Psoas muscle (tissue), 8 donors: ENCODE results near the gene SIN3A. TPM values are rescaled to one million over a fixed set of nuclear protein-coding genes. Genes with fewer than 3 reads are reported as not detected.

Source experiments
- ATAC-seq, 4 donors: fragments of 200-7000 bp; cut with Tn5 transposase; one replicate each; pipeline ENCODE4 v1.9.1; 2020; ENCODE audit warnings: moderate library complexity in 3 of 4, mild to moderate bottlenecking in 2 of 4
- DNase-seq, 2 donors: peaks; one replicate each; pipeline ENCODE4 v3.0.0-alpha.2; 2020
- H3K27ac ChIP-seq: fragments of 200-600 bp; one replicate; pipeline ENCODE4 v1.8.0; 2022
- H3K27me3 ChIP-seq, 3 donors: fragments of 200-600 bp in 1 of 3; one replicate each; pipeline versions ENCODE4 v1.6.1 to v1.8.0; 2013 to 2022; ENCODE audit warnings: low read length in 2 of 3, mild to moderate bottlenecking in 2 of 3, moderate library complexity in 1 of 3; ENCODE audit not compliant: insufficient read depth in 3 of 3
- H3K36me3 ChIP-seq, 2 donors: fragments of 200-600 bp in 1 of 2; one replicate each; pipeline versions ENCODE4 v1.6.1 to v1.8.0; 2013 to 2022; ENCODE audit warnings: low read depth in 1 of 2, mild to moderate bottlenecking in 1 of 2, moderate library complexity in 1 of 2; ENCODE audit not compliant: insufficient read depth in 1 of 2
- H3K4me1 ChIP-seq: fragments of 200-600 bp; one replicate; pipeline ENCODE4 v1.8.0; 2022
- H3K4me3 ChIP-seq: fragments of 200-600 bp; one replicate; pipeline ENCODE4 v1.8.0; 2022; ENCODE audit warnings: mild to moderate bottlenecking
- H3K9me3 ChIP-seq: fragments of 200-600 bp; one replicate; pipeline ENCODE4 v1.8.0; 2022
- WGBS, 3 donors: extraction: QIAGEN DNeasy Blood & Tissue Kit; methylation state at CpG; one replicate each; pipeline versions ENCODE4 v1.1.6 to v1.1.7; 2013; 5-methylcytosine and 5-hydroxymethylcytosine counted together
- intact Hi-C, 2 donors: fragments of 100-400 bp; cut with DNase I; formaldehyde crosslinking; loops; one replicate each; pipeline versions ENCODE4 v1.11.0 to v1.14.2; 2022
- polyA plus RNA-seq, 3 donors: library from polyadenylated mRNA; stranded (reverse); fragments of 200-250 nt; gene quantifications; one replicate each; pipeline ENCODE4 v1.2.3, GENCODE V29; 2013
- total RNA-seq, 4 donors: library from RNA; stranded (reverse); fragmentation: NEBNext Ultra II Directional in 2 of 4; extraction: Animal tissue kit (Norgen Biotek cat#: 25700) in 2 of 4; gene quantifications; one replicate each; pipeline versions ENCODE4 v1.2.1 to v1.2.4, GENCODE V29; 2021 to 2023
- TF ChIP-seq, protein P1 (sequence below): fragments of 200-600 bp; IDR thresholded peaks from one replicate; pipeline ENCODE4 v1.8.0; 2022; ENCODE audit warnings: antibody characterized with exemption
- donor health status: healthy with polysubstance abuse.
- donor health status: DM: no; HTN: no; CAD: no; lungs with moderate emphysema.
- donor health status: Bipolar disorder and iron deficiency.
- donor health status: healthy.
- donor health status: DM: yes; HTN: yes; CAD: no.
- donor health status: DM: no; HTN: no; CAD: no.
- donor health status: DM: no; HTN: no; CAD: no.
- donor health status: DM: yes; HTN: yes; CAD: no.

The SIN3A gene
- total and polyA plus RNA-seq, 7 donors = 7.2 to 35.5 (median 21.7) TPM

DNA sequence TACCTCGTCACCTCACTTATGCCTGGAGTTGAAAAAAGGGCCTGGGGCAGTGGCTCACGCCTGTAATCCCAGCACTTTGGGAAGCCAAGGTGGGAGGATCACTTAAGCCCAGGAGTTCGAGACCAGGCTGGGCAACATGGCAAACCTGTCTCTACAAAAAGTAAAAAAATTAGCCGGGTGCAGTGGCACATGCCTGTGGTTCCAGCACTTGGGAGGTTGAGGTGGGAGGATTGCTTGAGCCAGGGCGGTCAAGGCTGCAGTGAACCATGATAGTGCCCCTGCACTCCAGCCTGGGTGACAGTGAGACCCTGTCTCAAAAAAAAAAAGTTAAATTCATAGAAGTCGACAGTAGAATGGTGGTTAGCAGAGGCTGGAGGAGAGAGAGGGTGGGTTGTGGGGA, 109.3 kb downstream of the SIN3A start:
- Histone ChIP-seq H3K4me1 (no peaks in the 10 kb centered on the region), H3K27me3 (no peaks in the 10 kb centered on the region), H3K9me3 (no peaks in the 10 kb centered on the region), H3K27ac (no peak overlapping the region), H3K4me3 (no peak overlapping the region), H3K36me3 (peaks cover 0 to 31% of the 10 kb centered on the region in 2 donors)
- intact Hi-C loops = no loop called here
- TF ChIP-seq, protein P1, sequence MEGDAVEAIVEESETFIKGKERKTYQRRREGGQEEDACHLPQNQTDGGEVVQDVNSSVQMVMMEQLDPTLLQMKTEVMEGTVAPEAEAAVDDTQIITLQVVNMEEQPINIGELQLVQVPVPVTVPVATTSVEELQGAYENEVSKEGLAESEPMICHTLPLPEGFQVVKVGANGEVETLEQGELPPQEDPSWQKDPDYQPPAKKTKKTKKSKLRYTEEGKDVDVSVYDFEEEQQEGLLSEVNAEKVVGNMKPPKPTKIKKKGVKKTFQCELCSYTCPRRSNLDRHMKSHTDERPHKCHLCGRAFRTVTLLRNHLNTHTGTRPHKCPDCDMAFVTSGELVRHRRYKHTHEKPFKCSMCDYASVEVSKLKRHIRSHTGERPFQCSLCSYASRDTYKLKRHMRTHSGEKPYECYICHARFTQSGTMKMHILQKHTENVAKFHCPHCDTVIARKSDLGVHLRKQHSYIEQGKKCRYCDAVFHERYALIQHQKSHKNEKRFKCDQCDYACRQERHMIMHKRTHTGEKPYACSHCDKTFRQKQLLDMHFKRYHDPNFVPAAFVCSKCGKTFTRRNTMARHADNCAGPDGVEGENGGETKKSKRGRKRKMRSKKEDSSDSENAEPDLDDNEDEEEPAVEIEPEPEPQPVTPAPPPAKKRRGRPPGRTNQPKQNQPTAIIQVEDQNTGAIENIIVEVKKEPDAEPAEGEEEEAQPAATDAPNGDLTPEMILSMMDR = no peak
- 85 to 87% (median 86%) methylated on average over 6 of the region's 6 CpGs for WGBS, 3 donors
- ATAC-seq (no peak), DNase-seq (no peak)

DNA sequence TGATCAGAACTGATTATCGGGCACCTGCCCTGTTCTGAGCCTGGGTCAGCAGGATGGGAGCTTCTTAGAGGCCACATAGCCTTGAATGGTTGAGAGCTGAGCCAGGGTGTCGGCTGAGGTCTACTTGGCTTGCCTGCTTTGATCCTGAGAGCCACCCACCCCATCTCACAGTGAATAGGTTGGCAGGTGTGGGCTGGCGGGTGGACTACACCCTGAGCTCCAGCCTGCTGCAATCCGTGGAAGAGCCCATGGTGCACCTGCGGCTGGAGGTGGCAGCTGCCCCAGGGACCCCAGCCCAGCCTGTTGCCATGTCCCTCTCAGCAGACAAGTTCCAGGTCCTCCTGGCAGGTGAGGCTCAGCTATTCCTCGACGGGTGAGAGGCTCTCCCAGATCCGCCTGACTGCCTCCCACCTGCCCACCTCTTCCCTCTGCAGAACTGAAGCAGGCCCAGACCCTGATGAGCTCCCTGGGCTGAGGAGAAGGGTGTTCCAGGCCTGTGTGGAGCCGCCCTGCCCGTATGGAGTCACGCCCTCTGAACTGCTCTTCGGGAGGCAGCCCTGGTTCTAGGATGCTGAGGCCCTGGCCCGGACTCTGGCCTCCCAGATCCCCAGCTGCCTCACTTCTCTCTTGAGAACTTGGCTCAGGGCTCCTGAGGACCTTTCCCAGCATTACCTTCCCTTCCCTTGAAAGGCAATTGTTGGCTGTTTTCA, 111.8 kb downstream of the SIN3A start:
- intact Hi-C loops = no loop called here
- Histone ChIP-seq H3K36me3 (peaks cover 0 to 31% of the 10 kb centered on the region in 2 donors), H3K27ac (no peak overlapping the region), H3K27me3 (no peaks in the 10 kb centered on the region), H3K4me3 (no peak overlapping the region), H3K9me3 (no peaks in the 10 kb centered on the region), H3K4me1 (peaks cover 12% of the 10 kb centered on the region)
- TF ChIP-seq, protein P1 = no peak
- DNase-seq (no peak), ATAC-seq (no peak)
- WGBS, 3 donors = 88 to 94% (median 92%) methylated on average over 13 of the region's 13 CpGs

DNA sequence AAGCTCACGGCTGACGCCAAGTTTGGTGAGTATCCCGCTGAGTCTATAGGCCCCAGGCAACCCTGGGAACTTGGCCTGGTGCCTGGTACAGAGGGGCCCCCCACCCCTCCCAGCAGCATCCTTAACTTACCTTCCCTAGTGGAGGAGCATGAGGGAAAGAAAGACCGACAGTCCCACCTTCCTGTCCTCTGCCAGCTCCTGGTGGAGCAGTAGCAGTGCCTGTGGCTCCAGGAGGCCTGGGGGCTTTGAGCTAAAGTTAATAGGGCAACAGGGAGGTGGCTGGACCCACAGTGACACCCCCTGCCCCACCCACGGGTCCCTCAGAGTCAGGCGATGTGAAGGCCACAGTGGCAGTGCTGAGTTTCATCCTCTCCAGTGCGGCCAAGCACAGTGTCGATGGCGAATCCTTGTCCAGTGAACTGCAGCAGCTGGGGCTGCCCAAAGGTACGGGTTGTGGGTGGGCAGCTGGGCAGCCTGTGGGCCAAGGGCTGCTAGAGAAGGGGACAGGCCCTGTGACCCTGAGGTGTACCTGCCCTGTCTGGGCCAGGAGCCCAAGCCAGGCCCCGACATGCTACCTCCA, 112.7 kb downstream of the SIN3A start:
- no peak overlapping the region for H3K27ac ChIP-seq
- no peak for DNase-seq
- no peaks in the 10 kb centered on the region for H3K9me3 ChIP-seq
- WGBS, 3 donors = 87 to 92% (median 88%) methylated on average over 11 of the region's 11 CpGs
- no peak overlapping the region for H3K4me3 ChIP-seq
- intact Hi-C loops = no loop called here
- H3K36me3 ChIP-seq = peaks cover 0 to 31% of the 10 kb centered on the region in 2 donors
- ATAC-seq = no peak
- peaks cover 12% of the 10 kb centered on the region for H3K4me1 ChIP-seq
- TF ChIP-seq, protein P1 = no peak
- no peaks in the 10 kb centered on the region for H3K27me3 ChIP-seq

DNA sequence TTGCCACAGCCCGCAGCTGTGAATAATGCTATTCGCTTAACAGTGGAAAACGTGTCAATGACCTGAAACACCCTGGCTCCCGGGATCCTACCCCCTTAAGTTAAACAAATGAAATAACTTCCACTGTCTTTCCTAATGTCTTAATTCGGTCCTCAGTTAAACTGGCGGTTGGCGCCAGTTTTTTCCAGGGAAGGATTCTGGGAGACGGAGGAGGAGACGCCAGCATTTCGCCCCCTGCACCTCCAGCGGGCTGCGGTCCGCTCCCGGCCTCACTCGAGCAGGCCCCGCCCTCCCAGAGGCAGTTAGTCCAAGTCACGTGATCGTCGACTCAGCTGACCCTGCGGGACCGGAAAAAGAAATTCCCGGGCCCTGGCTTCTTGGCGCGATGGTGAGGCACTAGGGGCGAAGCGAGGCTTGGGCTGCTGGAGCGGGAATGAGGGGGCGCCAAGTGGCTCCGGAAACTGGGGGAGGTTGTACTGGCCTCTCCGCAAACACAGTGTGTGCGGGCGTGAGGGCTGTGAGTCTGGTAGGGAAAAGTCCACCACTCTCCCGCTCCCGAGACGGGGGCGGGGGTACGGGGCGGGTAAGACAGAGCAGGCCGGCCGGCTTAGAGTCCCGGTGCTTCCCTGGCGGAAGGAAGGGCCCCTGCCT, 115.7 kb downstream of the SIN3A start, which contains the start of gene COMMD4:
COMMD4 (plus strand) TSS at position 359 of the 651 bp plus-strand sequence; CDS start at position 386, 27 bp downstream.
- intact Hi-C loops = no loop called here
- Histone ChIP-seq H3K27me3 (no peaks in the 10 kb centered on the region), H3K27ac (peak within 1 kb of the TSS; percentile 76), H3K4me1 (peaks cover 12% of the 10 kb centered on the region), H3K9me3 (no peaks in the 10 kb centered on the region), H3K36me3 (peaks cover 0 to 22% of the 10 kb centered on the region in 2 donors), H3K4me3 (peak within 1 kb of the TSS; percentile 94)
- peak; percentile 95 to 98 (median 97) for ATAC-seq
- 0 to 1% (median 0%) methylated on average over 39 to 42 of the region's 42 CpGs for WGBS, 3 donors
- peak; percentile 97 to 98 for DNase-seq
- TF ChIP-seq, protein P1 = no peak
